GM19025 (cell line): ENCODE measurements around the gene SMAD9.
A peak's percentile ranks its signal among the peaks of the same experiment; 100 is the strongest.

Source experiments
- ATAC-seq: cut with Tn5 transposase; IDR thresholded peaks from one replicate; pipeline ENCODE4 v1.9.1; 2021; ENCODE audit warnings: mild to moderate bottlenecking, low read depth, moderate library complexity; ENCODE audit not compliant: unreplicated experiment

SMAD9 gene

GRCh38 chr13:36820222-36820621, 99.8 kb downstream of the SMAD9 start:
- peak; percentile 30 for ATAC-seq

GRCh38 chr13:36819739-36820090, 100.3 kb downstream of the SMAD9 start:
- peak; percentile 0 for ATAC-seq

GRCh38 chr13:36818804-36819738, 101.0 kb downstream of the SMAD9 start, which contains the start of gene RFXAP:
Gene RFXAP, plus strand, starts transcription at chr13:36819222. Its CDS starts 136 bp downstream, at chr13:36819358.
- peak; percentile 90 for ATAC-seq

DNA sequence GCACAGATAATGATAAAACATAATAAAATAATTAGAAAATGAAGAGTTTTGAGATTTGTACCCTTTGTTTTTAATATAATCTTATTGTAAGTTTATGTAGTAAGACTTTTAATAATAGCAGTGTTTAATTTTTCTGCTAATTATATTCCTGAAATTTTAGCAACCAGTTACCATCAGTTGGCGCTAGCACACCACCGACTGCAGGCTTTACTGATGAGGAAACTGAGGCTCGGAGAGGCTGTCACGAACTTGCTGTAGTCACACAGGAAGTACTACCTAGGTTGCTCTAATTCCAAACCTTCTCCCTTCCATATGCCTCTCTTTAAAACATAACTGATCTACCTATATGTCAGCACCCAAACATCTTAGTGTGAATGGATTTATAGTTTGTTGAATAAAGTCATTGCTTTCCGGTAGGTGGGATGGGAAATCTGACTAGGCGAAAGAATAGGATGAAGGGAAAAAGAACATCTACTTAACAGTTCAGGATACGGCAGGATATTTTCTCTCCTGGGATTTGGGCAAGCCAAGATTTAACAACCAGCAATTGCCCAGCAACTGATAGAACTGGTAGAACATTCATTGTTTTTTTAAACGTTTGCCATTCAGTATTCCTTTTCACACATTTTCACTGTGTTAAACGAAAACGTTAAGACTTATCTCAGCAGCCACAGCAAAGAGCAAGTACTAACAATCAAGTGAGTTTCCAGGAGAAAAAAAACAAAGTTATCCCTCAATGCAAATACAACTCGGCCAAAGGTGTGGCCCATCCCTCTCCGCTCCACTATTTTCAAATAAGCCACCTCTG, 101.8 kb downstream of the SMAD9 start:
- peak; percentile 0 for ATAC-seq

- no peak for ATAC-seq
Observed at GRCh38 chr13:36815062-36815461, 105.0 kb downstream of the SMAD9 start.

DNA sequence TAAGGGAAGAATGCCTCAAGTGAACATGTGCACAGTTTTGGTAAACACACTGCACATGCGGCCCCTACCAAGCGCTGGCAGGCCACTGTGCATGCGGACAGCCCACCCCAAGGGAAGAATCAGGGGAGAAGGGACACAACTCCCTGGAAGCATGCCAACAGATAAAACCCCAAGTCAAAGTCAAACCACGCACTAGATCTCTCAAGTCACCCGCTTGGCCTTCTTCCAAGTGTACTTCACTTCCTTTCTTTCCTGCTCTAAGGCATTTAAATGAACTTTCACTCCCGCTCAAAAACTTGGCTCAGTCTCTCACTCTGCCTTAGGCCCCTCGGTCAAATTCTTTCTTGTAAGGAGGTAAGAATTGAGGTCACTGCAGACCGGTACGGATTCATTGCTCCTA, 105.6 kb downstream of the SMAD9 start:
- no peak for ATAC-seq

GRCh38 chr13:36813225-36813624, 106.8 kb downstream of the SMAD9 start:
- no peak for ATAC-seq

- ATAC-seq: no peak
Observed at GRCh38 chr13:36807616-36808015, 112.4 kb downstream of the SMAD9 start.

- ATAC-seq: no peak
Observed at GRCh38 chr13:36806102-36806501, 113.9 kb downstream of the SMAD9 start.

GRCh38 chr13:36804588-36804987, 115.5 kb downstream of the SMAD9 start:
- ATAC-seq: no peak

GRCh38 chr13:36801035-36801434, 119.0 kb downstream of the SMAD9 start:
- ATAC-seq: no peak

DNA sequence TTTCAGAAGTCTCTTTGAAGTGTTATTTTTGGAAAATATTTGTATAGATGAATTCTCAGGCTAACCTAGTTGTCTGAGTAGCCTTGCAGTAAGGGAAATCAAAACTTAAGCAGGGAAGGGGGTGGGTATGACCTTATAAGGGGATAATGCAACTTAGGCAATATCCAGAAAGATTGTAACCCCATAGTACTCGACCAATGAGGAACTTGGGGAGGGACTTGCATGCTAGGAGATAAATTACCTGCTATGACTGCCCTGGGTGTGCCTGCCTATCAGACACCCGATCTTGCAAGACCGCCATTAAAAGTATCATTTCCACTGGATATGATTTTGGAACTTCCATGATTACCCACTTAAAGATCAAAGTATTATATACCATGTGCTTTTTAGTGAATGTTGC, 124.0 kb downstream of the SMAD9 start:
- ATAC-seq: no peak

DNA sequence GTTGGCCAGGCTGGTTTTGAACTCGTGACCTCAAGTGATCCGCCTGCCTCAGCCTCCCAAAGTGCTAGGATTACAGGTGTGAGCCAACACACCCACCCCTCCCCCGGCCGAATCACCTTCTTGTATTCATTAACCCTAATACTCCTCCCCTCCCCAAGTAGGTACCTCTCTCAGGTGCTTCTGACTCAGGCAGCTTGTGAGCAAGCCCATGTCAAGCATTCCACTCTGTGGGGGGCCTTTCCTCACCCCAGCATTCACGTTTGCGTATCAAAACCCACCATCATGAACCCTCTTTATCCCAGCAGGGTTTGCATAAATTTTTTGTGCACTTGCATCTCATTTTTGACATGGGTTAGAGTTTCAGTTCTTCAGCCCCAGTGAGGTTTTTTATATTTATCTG, 124.6 kb downstream of the SMAD9 start:
- no peak for ATAC-seq
